GM12873 (cell line): ENCODE data around the gene DGLUCY.

Experiments
- TF ChIP-seq, protein P1 (sequence below): IDR thresholded peaks from 2 replicates; pipeline ENCODE4 v1.5.1; 2012; ENCODE audit warnings: low read depth, mild to moderate bottlenecking, moderate library complexity, low read length, control low read depth; ENCODE audit not compliant: insufficient read depth; ENCODE audit errors: missing control alignments

DGLUCY gene

DNA sequence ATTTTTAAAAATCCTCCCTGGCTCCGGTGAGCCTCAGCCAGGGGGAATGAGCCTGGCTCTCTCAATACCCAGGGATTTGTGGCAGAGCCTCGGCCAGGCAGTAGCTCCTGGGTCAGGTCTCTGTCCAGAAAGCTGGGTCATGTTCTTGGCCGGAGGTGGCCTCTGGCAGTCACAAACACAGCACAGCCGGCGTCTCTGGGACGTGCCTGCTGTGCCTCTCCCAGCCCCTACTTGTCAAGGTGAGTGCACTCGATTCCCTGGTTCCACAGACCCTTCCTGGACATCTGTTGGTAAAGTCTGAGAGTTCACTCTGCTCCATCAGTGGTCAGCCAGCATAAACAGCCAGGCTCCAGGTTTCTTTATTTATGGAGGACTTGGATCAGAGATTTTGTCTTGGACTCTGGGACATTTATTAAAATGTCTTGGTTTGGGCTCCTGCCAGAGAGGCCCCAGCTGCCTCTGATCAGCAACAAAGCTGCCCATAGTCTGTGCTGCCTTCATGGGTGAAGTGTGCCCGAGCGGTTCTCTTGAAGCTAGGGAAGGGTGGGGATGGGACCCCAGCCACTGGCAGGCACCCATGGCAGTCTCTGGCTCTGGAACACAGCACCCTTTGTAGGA is 56.7 kb downstream of the DGLUCY start:
- TF ChIP-seq, protein P1, sequence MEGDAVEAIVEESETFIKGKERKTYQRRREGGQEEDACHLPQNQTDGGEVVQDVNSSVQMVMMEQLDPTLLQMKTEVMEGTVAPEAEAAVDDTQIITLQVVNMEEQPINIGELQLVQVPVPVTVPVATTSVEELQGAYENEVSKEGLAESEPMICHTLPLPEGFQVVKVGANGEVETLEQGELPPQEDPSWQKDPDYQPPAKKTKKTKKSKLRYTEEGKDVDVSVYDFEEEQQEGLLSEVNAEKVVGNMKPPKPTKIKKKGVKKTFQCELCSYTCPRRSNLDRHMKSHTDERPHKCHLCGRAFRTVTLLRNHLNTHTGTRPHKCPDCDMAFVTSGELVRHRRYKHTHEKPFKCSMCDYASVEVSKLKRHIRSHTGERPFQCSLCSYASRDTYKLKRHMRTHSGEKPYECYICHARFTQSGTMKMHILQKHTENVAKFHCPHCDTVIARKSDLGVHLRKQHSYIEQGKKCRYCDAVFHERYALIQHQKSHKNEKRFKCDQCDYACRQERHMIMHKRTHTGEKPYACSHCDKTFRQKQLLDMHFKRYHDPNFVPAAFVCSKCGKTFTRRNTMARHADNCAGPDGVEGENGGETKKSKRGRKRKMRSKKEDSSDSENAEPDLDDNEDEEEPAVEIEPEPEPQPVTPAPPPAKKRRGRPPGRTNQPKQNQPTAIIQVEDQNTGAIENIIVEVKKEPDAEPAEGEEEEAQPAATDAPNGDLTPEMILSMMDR = no peak

DNA sequence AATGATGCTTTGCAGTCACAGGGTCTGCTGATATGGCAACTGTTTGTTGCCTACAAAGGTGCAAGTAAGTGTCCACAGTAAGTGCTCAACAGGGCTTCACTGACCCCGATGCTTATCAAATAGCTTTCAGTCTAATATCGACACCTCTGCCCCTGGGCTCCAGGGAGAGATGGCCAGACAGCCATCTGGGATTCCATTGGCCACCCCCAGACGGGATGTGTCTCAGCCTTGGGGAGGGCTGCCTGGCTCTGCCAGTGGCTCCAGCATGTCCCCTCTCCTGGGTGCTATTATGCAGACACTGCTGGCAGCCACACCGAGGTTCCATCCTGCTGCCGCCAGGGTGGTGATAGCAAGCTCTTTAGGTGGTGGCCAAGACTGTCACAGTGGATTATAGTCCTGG is 57.4 kb downstream of the DGLUCY start:
- TF ChIP-seq, protein P1 = no peak

DNA sequence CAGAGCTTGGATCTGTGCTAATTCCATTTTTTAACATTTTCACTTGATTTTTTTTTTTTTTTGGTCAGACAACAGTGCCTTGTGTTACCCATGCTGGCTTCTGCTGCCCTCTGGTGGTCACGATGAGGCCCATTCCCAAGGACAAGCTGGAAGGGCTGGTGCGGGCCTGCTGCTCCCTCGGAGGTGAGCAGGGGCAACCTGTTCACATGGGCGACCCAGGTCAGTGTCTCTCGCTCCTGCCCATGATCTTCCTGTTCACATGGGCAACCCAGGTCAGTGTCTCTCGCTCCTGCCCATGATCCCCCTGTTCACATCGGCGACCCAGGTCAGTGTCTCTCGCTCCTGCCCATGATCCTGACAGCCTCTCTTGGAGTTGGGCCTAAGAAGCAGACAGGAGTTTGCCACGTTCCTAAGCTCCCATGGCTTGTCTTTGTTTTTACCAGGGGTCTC is 59.4 kb downstream of the DGLUCY start:
- TF ChIP-seq, protein P1 = peak; percentile 87

DNA sequence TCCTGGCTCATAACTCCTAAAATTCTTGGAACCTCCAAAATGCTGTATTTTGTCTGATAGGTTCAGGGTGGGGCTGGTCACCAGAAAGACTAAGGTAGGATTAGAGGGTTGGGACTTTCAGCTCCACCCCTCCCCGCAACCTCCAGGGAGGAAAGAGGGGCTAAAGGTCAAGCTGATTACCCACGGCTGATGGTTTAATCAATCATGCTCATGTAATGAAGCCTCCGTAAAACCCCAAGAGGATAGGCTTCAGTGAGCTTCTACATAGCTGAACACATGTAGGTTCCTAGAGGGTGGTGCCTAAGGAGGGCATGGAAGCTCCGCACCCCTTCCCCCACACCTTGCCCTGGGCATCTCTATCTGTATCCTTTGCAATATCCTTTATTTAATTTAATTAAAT is 60.0 kb downstream of the DGLUCY start:
- TF ChIP-seq, protein P1 = no peak

DNA sequence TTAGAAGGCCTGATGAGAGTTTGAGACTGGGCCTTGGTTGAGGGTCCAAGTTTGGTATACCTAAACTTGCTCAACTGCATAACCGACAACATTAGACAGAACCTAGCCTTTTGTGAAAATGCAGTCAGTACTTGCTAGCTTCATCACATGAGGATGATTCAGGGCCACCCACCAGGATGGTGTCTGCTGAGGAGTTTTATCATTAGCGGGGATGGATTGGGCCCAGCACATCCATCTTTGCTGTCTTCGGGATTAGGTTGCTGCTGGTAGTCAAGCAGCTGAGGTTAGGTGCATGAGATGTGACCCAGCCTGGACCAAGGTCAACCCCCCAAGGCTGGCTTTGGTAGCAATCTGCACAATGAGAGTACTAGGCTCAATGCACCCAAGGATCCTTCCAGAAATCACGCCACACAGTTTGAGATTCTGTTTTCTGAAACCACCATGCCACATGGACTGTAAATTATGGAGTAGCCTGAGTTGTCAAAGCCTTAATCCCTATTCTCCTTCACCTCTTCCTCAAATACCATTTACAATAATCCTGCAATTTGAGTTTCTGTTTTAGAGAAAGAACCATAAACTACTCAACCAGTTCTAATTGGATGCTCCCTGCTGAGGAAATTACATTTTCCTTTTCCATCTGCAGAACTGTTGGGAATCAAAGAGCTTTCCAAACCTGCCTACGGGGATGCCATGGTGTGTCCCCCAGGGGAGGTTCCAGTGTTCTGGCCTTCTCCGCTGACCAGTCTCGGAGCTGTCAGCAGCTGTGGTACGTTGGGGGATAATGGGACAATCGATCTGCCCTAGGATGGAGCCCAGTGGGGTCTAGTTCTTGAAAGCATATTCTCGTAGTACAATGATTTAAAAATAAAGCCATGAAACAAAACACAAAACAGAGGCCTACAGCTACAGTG is 61.7 kb downstream of the DGLUCY start:
- TF ChIP-seq, protein P1 = no peak

DNA sequence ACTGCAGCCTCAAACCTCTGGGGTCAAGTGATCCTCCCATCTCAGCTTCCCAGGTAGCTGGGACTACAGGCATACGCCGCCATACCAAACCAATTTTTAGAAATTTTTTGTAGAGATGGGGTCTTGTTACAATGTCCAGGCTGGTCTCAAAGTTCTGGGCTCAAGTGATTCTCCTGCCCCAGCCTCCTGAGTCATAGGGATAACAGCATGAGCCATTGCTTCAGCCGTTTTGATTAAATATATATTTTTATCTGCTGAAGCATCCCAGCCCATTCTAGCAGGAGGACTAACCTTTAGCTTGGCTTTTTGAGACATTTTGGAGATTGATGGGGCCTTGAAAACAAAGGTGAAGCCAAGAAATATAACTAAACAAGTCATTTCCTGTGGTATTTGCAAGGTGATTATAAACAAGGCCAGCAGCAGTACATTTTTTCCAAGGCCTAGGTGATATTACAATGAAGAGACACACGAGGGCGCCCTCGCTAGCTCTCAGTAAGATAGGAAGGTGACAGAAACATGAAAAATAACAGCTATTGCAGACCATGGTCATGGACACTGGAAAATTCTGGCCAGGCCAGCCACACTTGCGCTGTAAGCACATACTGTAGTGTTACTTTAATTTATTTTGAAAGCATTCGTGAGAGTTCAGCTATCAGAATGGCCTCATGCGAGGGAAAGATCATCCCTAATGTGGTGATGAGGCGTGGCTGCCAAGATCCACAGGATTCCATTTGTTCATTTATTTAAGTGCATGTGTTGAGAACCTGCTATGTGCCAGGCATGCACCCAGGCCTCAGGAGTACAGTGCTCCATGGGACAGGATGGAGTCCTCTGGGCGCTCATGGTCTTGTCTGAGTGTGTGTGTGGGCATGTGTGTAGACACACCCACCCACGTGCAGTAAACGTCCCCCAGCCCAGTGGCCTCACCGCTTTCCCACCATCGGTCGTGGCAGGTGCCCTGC is 63.5 kb downstream of the DGLUCY start:
- TF ChIP-seq, protein P1 = peak; percentile 79
